Activated T-cell treated with anti-CD3 and anti-CD28 coated beads for 1 hour (primary cell): ENCODE data around the gene TOB1.
A peak's percentile ranks its signal among the peaks of the same experiment; 100 is the strongest.

Experiments
- DNase-seq: peaks from one replicate; pipeline ENCODE4 v3.0.0-alpha.2; 2020; ENCODE audit warnings: low read depth

Gene TOB1, protein sequence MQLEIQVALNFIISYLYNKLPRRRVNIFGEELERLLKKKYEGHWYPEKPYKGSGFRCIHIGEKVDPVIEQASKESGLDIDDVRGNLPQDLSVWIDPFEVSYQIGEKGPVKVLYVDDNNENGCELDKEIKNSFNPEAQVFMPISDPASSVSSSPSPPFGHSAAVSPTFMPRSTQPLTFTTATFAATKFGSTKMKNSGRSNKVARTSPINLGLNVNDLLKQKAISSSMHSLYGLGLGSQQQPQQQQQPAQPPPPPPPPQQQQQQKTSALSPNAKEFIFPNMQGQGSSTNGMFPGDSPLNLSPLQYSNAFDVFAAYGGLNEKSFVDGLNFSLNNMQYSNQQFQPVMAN

DNA sequence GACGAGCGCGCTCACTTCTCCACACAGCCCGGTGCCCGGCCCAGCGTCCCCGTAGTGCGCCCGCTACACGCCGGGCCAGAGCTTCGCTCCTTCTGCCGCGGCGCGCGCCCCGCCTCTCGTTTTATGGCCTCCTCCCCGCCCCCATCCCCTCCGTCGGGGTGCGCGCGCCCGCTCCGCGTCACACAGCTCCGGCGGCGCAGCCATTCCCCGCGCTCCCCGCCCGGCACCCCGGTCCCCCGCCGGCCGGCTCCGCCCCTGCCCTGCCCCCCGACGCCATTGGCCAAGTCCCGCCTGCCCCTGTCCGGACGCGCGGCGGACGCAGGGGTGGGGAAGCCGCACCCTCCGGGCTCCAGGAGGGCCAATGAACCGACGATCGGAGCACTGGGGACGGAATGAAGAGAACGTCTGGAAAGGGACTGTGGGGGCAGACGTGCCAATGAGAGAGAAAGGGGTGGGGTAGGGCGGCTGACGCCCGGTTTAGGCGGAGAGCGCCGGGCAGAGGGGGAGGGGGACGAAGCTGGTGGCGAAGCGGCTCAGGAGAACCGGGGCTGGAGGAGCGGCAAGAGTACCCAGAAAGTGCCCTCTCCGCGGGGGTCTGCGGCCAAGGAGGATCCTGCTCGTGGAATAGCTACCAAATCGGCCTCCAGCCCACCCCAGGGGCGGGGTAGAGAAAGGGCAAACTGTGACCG, at the start of gene TOB1:
Gene TOB1, minus strand, starts transcription at position 94 of the 689 bp plus-strand sequence. CDS start 2,337 bp downstream, outside the sequence.
- DNase-seq: peak; percentile 97

DNA sequence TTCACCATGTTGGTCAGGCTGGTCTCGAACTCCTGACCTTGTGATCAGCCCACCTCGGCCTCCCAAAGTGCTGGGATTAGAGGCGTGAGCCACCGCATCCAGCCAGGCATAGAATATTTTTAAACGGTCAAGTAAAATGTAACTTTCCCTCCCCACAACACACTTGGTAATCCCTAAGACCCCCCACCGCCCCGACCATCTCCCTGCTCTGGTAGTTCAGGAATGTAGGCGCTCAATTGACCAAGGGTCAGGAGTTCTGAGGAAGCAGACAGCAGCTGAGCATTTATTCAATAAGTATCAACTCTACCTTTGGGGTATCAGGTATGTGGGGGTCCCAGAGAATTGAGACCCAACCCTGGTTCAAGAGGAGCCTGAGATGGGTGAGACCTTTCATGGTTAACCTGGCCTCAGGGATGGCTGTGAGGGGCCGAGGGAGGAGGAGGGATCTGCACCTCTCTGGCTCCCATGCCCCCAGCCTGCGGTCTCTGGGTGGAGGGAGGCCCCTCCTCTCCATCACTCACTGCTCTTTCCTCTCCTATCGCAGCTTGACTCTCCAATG, 48.4 kb upstream of the TOB1 start:
- DNase-seq: no peak

DNA sequence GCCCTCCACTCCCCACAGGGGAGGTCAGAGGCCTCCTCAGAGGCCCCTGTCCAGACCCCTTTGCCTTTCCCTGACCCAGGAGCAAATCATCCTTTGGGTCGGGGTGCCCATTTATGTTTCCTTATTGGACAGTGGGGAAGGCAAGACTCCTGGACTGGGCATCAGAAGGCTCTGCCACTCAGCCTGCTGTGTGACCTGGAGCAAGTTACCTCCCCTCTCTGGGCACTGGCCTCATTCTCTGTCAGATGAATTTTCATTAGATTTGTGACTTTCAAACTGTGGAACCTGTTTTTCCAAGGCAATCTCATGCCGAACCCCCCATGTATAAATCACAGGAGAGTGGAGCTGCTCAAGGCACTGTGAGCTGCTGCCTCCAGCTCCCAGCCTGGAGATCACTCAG, 47.0 kb upstream of the TOB1 start:
- DNase-seq: no peak

DNA sequence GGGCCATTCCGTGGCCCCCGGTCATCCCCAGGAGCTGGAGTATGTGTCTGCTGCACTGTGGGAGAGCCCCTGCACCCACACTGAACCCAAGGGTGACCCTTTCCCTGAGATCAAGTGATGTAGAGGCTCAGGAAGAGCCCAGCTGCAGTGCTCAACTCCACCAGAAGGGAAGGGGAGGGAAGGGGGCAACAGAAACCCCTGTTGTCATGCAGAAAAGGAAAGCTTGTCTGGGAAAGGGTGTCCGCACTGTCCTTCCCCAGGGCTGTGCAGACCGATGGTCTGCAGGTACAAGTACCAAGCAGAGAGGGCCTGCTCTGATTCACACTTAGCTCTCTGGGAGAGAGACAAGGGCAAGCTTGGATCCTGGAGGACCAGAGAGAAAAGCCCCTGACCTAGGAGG, 45.7 kb upstream of the TOB1 start:
- no peak for DNase-seq

DNA sequence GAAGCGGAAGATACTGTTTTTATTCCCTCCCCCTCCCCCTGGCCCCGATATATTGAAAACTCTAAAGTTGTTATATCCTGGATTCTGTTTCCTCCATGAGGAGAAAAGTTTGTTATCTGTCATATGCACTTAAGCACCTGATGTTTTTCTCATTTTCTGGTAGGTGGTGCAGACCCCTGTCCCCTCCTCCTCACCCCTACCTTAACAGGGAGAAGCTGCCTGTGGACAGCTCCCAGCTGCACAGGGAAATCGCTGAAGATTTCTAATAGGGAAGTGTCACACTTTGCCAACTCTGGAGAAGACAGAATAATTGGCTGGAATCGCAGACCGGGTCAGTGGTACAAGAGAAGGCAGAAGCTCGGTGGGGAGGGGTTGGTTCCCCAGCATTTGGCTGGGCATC, 45.3 kb upstream of the TOB1 start:
- no peak for DNase-seq

DNA sequence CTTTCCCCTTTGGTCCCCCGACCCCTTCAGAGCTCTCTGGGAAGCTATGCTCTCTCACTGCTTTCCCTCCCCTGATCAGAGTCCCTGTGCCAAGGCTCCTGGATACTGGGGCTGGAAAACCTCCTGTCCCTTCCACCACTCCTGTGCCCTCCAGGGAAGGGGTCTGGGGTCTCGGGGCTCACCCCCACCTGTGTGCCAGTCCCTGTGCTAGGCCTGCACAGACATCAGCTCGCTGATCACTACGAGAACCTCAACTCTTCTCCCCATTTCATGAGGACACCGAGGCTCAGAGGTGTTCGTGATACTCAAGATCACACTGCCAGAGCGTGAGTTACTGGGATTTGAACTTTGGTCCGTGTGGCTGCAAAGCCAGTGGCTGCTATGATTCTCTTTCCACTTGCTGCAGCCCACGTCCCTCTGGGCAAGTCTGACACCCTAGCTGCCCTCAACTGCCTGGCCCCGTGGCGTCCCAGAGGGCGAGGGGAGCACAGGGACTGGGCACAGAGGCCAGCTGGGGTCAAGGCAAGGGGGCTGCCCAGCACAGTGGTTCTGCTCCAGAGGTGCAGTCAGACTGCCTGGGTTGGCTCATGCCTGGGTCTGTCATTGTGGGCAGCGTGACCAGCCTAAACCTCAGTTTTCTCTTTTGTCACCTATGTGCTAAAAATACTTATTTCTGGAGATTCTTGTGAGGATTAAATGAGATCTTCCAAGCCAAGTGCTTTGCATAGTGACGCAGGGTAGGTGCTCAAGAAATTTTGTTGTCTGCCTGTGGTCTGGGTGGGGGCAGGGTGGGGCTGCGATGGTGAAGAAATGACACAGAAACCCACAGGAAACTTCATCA, 43.8 kb upstream of the TOB1 start:
- DNase-seq: peak; percentile 61

DNA sequence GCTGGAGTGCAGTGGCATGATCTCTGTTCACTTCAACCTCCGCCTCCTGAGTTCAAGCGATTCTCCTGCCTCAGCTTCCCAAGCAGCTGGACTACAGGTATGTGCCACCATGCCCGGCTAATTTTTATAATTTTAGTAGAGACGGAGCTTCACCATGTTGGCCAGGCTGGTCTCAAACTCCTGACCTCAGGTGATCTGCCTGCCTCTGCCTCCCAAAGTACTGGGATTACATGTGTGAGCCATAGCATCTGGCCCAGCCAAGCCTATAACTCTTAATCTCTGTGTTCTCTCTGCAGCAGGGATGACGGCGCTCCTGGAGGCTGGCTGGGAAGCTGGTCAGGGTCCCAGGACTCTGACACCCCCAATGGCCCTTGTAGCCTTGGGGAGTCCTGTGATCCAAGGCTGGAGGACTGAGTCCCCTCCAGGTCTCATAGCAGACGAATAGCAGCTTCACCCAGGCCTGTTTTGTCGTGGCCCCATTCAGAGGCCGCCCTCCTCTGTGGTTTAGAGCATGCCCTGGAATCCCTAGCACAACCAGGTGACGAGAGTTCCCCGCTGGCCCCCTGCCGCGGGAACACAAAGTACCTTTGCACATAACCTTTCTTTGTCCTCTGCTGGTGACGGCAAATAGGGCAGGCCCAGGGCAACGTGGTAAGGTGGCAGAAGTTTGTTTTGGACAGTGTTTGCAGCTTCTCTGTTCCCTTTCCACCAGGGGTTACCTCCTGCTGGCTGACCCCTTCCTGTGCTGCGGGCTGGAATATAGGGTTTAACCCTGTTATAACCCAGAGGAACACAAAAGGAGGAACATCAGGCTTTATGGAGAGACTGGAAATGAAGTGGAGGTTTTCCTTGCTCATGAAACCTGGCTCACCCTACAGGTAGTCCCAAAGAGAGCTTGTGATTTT, 43.0 kb upstream of the TOB1 start:
- peak; percentile 30 for DNase-seq

DNA sequence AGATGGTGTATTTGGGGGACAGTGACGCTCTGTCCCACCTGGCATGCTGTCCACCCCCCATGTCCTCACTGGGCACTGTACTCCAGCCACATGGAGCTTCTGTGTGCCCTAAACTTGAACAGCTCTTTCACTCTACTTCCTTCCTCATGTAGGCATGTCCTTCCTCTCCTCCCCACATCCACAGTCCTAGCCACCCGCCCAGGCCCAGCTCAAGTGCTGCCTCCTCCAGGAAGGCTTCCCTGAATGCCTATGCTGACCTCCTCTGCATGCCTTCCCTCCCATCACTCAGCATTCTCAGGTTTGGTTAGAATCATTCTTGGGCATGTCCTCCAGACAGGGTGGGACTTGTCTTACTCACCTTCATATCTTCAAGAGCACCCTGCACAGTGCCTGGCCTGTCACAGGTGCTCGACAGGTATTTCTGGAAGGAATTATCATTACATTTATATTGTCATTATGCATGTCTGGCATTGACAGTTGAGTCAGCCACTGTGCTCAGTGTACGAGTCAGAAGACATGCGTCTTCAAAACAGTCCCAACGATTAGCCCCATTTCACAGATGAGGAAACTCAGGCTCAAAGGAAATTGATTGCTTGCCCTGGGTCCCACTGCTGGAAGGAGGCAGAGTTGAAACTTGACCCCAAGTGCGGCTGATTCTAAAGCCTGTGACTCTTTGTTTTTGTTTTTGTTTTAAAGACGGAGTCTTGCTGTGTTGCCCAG, 42.1 kb upstream of the TOB1 start:
- DNase-seq: no peak

DNA sequence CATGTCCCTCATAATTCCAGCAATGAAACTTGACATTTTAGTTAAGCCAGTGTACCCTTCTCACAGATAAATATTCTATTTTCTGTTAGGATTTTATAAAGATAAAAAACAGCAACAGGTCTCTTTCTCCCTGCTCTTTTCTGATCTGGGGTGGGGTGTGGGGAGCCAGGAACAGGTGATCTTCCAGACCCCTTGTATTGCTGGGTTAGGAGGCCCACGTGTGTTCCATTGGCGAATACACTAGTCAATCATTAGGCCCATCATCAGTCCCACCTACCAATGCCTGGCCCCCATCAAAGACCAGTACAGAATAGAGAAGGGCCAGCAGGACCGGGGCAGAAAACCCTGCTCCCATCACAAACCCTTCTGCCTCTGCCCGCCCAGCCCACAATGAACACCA, 40.3 kb upstream of the TOB1 start:
- no peak for DNase-seq

DNA sequence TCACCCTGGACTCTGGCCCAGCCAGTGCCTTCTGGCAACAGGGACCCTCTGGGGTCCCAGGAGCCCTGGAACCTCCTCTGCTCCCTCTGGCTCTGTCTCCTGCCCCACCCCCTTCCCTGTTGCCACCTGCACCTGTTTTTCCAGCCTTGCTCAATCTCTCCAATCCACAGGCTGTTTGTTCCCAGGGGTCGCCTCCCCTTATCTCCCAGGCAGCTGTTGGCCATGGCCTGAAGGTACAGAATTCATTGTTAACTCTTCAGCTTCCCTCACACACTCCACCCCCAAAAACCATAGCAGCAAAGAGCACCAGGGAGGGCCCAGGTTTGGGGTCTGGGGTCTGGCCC, 39.3 kb upstream of the TOB1 start:
- no peak for DNase-seq

DNA sequence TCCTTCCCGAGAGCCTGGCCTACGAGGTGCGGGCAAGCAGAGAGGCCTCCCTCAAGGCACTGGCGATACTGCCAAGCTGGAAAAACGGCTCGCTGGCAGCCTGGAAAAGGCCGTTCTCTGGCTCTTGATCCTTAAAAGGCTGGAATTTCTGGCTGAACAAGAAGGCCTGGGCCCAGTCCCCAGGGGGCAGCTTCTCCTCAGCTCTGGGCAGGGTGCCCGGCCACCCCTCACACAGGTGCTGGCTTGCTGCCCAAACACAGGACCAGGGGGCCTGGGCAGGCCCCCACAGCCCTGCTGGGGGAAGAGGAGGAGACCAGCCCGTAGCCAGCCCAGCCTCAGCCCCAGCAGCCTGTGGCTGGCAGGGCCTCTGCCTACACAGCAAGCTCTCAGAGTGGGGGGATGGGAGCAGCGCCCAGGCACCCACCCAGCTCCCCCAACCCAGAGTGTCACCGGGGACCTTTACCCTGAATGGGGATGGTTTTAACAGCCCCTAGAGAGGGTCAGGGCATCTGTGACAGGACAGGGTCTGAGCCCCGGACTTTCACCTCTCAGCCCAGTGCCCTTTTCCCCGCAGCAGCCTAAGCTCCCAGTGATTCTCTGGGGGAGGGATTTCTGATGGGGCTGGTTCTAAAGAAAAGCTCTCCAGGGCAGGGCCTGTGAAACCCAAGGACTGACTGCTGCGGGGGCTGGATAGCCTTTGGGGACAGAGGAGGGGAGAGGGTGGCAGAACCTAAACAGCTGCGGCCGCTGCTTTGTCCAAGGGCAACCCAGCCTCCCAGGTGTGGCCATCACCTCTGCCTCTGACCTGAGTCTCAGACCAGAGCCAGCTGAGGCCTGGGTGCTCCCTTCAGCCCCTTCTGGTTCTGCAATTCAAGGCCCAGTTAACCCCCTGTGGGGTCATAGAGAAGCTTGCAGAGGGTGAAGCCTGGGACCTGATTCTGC, 38.6 kb upstream of the TOB1 start:
- DNase-seq: no peak

DNA sequence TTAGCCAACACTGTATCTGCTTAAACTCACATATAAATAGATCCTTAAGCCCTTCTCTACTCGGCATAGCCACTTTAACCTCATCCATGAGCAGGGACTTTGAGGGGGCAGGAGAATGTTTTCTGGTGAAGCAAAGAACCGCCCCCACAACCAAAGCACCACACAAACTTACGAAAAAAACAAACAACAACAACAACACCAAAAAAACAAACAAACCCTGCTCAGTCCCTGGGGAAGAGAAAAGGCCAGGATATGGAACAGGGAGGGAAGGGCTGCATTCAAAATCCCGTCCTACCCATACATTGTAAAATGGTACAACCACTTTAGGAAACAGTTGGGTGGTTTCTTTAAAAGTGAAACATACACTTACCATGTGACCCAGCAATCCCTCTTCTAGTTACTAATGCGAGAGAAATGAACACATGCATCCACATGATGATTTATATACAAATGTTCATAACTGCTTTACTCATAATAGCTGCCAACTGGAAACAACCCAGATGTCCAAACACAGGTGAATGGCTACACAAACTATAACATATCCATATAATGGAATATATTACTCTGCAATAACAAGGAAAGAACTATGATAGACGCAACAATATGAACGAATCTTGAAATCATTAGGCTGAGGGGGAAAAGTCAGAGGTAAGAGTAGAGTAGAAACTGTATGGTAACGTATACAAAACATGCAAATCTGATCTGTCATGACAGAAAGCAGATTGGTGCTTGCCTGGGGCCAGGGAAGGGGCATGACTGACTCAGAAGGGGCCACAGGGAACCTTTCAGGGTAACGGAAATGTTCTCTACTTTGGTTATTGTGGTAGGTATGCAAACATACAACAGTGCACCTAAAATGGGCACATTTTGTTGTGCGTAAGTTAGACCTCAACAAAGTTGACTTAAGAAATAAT, 37.7 kb upstream of the TOB1 start:
- DNase-seq: no peak

DNA sequence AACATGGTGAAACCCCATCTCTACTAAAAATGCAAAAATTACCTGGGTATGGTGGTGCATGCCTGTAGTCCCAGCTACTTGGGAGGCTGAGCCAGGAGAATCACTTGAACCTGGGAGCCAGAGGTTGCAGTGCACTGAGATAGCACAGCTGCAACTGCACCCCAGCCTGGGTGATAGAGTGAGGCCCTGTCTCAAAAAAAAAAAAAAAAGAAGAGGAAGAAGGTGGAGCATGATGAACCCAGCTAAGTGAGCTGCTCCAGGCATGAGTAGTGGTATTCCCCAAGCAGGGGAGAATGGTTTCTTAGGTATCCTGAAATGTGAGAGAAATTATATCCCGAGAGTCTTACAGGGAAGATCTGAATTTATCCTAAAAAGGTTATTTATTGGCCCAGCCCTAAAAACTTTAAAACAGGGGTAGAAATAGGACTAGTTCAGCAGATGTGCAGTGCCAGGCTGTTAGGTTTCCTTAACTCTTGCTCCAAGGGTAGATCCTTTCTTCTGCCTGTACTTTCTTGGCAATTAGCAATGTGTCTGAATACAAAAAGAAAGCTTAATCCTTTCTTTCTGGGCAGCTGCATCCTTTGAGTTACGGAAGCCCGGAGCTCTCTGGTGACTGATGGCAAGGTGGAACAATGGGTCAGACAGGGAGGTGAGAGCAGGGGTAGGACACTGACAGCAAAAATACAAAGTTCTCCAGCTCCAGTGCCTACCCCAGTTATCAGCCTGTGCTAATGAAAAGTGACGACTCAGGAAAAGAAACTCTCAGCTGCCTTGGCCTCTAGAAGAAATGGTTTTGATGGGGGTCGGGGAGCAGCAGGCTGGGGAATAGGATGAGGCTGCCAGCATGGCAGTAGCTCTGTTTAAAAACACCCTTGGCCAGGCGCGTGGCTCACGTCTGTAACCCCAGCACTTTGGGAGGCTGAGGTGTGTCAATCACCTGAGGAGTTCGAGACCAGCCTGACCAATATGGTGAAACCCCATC, 36.5 kb upstream of the TOB1 start:
- DNase-seq: no peak

DNA sequence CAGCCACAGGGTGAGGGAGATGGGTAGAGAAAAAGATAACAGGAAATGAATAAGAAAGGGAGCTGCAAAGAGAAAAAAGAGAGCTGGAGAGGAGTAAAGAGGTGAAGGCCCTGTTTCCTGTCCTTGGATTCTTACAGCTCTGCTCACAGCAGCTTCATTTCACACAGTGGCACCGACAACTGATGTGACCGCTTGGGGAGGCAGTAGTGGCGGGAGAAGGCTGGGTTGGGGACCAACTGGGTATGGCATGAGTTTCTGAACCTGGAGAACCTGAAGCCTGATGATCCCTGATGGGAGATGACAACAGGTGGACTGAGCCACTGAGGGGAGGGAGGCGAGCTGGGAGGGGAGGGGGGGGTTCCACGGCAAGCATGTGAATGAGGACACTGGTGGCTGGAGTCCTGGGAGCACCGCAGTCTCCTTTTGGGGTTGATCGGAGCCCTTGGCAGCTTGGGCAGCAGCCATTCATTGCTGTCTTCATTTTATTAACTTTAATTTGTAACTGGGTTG, 34.3 kb upstream of the TOB1 start:
- no peak for DNase-seq

DNA sequence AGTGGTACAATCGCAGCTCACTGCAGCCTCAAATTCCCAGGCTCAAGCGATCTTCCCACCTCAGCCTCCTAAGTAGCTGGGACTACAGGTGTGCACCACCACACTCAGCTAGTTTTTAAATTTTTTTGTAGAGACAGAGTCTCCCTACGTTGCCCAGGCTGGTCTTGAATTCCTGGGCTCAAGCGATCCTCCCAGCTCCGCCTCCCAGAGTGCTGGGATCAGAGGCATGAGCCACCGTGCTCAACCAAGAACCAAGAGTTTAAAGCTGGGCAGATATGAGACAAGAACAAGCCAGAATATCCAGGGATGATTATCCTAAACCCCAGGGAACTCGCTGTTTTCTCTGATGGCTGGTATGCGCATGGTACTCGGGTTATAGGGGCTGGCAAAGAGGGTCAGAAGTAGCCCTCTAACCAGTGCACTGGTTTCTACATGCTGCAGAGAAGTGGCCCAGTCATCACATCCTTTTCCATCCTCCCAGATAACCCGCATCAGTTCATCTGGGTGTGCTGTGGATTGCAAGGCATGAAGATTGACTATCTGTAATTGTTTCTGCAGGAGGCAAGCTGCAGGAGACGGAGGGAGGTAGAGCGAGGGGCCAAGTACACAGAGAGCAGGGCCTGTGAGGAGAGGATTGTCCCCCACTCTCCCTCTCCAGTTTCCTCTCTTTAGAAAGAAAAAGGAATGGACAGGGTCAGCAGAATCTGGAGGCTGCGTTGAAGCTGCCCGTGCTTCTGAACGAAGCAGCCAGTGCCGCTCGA, 33.6 kb upstream of the TOB1 start:
- DNase-seq: no peak

DNA sequence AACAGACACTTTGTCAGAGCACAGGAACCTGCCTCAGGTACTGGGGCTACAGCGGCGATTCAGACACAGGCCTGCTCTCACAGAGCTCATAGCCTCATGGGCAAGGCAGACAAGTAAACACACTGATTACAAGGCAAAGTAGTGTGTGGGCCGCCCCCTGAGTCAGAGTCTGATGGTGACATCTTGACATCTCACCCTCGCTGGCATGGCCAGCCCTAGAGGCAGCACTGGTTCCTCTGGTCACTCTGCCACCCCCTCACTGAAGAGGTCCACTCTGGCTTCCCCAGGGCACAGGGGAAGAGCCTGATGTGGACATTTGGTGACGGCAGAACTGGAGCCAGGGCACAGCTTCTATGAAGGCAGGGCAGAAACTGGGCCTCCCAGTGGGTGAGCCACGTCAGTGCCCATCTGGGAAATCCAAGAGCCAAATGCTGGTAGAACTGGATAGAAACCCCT, 32.9 kb upstream of the TOB1 start:
- DNase-seq: no peak
